GM19240 (cell line): ENCODE data around the gene SCAP.

ENCODE experiments used
- DNase-seq: peaks from one replicate; pipeline ENCODE4 v3.0.0; 2011; ENCODE audit warnings: low spot score; ENCODE audit not compliant: insufficient read length

Gene SCAP

DNA sequence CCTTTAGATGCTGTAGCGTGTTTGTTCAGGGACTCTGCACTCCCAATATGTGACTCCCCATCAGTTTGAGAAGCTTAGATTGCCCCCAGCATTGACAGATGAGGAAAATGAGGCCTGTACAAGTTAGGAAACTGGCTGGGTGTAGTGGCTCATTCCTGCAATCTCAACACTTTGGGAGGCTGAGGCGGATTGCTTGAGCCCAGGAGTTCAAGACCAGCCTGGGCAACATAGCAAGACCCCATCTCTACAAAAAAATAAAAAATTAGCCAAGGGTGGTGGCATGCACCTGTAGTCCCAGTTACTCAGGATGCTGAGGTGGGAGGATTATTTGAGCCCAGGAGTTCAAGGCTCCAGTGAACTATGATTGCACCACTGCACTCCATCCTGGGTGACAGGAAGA is 108.9 kb downstream of the SCAP start:
- DNase-seq, result no peak

DNA sequence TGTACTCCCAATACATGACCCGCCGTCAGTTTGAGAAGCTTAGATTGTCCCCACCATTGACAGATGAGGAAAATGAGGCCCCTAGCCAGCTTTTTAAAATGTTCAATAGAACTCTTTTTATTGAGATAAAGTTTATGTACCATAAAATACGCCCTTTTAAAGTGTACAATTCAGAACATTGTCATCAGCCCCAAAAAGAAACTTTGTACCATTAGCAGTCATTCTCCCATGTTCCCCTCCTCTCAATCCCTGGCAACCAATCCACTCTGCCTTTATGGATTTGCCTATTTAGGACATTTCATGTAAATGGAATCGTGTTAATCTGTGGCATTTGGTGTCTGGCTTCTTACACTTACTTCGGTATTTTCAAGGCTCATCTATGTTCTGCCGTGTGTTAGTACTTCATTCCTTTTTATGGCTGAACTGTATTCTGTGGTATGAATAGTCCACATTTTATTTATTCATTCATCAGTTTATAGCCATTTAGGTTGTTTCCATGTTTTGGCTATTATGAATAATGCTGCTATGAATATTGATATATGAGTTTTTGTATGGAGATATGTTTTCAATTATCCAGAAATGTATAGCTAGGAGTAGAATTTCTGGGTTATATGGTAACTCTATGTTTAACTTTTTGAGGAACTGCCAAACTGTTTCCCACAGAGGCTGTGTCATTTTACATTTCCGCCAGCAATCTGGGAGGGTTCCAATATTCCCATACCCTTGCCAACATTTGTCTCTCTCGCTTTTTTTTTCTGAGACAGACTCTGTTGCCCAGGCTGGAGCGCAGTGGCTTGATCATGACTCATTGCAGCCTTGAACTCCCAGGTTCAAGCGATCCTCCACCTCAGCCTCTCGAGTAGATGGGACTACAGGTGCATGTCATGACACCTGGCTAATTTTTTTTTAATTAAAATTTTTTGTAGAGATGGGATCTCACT is 110.3 kb downstream of the SCAP start:
- no peak for DNase-seq
